GM12875 (cell line): ENCODE measurements around the gene ABI1.

Source experiments
- H3K4me3 ChIP-seq: one replicate; pipeline ENCODE4 v1.5.1; 2011; ENCODE audit warnings: low read depth, low read length, control low read depth
- CTCF ChIP-seq: IDR thresholded peaks from 2 replicates; pipeline ENCODE4 v1.5.1; 2011; ENCODE audit warnings: low read depth, mild to moderate bottlenecking, control low read depth, inconsistent platforms, low read length, moderate library complexity, borderline replicate concordance; ENCODE audit not compliant: insufficient read depth

The ABI1 gene

GRCh38 chr10:26714415-26715136, 146.2 kb downstream of the ABI1 start:
- no peak for TF ChIP-seq CTCF
- H3K4me3 ChIP-seq: no peak overlapping the region

GRCh38 chr10:26711324-26711723, 149.4 kb downstream of the ABI1 start:
- TF ChIP-seq CTCF: no peak
- no peak overlapping the region for H3K4me3 ChIP-seq

- H3K4me3 ChIP-seq: no peak overlapping the region
- no peak for TF ChIP-seq CTCF
Measured at GRCh38 chr10:26706936-26707335, 153.8 kb downstream of the ABI1 start.

GRCh38 chr10:26706206-26706605, 154.6 kb downstream of the ABI1 start:
- TF ChIP-seq CTCF: no peak
- no peak overlapping the region for H3K4me3 ChIP-seq

GRCh38 chr10:26703974-26704373, 156.8 kb downstream of the ABI1 start:
- H3K4me3 ChIP-seq: no peak overlapping the region
- no peak for TF ChIP-seq CTCF

- H3K4me3 ChIP-seq: no peak overlapping the region
- no peak for TF ChIP-seq CTCF
Measured at GRCh38 chr10:26703096-26703495, 157.7 kb downstream of the ABI1 start.

GRCh38 chr10:26700884-26701630, 159.7 kb downstream of the ABI1 start:
- TF ChIP-seq CTCF: no peak
- no peak overlapping the region for H3K4me3 ChIP-seq
